Measurements from ENCODE around the gene SUPT6H. TPM values are rescaled to one million over a fixed set of nuclear protein-coding genes. Genes with fewer than 3 reads are reported as not detected.

The SUPT6H gene
- total and polyA plus RNA-seq, 5 experiments from 2014 or later, result 7.4 to 105 (median 22.0) TPM

Other genes starting within 250 kb of the SUPT6H start
- not detected for gene SLC13A2, start 188.6 kb upstream of the SUPT6H start, total RNA-seq
- gene SLC13A2, start 188.6 kb upstream of the SUPT6H start, polyA plus RNA-seq, result not detected
- gene FOXN1, start 155.9 kb upstream of the SUPT6H start, total RNA-seq, result not detected
- not detected for gene FOXN1, start 155.9 kb upstream of the SUPT6H start, polyA plus RNA-seq
- gene UNC119, start 109.6 kb upstream of the SUPT6H start, total RNA-seq, result 10 to 100 TPM; 36.6 to 43.8 TPM
- gene UNC119, start 109.6 kb upstream of the SUPT6H start, polyA plus RNA-seq, result 10 to 100 TPM; 18.4 to 27.1 (median 26.6) TPM
- gene PIGS, start 90.7 kb upstream of the SUPT6H start, total RNA-seq, result 10 to 100 TPM; 51.3 to 51.4 TPM
- 10 to 100 TPM; 36.7 to 48.1 (median 42.0) TPM for gene PIGS, start 90.7 kb upstream of the SUPT6H start, polyA plus RNA-seq
- gene ALDOC, start 85.3 kb upstream of the SUPT6H start, total RNA-seq, result 10 to 100 TPM; 36.1 to 37.5 TPM
- 10 to 100 TPM; 65.3 to 86.7 (median 78.9) TPM for gene ALDOC, start 85.3 kb upstream of the SUPT6H start, polyA plus RNA-seq
- 10 to 100 TPM; 10.6 to 11.2 TPM for gene SPAG5, start 63.2 kb upstream of the SUPT6H start, total RNA-seq
- gene SPAG5, start 63.2 kb upstream of the SUPT6H start, polyA plus RNA-seq, result 1 to 10 TPM in 1 of 3 donors, under 1 TPM in 2; 0.40 to 2.7 (median 0.81) TPM
- 10 to 100 TPM; 27.3 to 28.9 TPM for gene RSKR, start 48.0 kb upstream of the SUPT6H start, total RNA-seq
- gene RSKR, start 48.0 kb upstream of the SUPT6H start, polyA plus RNA-seq, result under 1 TPM; 0.11 to 0.75 (median 0.24) TPM
- 100 to 1,000 TPM; 137 to 149 TPM for gene BLTP2, start 17.0 kb upstream of the SUPT6H start, total RNA-seq
- 10 to 100 TPM; 36.0 to 51.7 (median 36.1) TPM for gene BLTP2, start 17.0 kb upstream of the SUPT6H start, polyA plus RNA-seq
- gene SDF2, start 299 bp upstream of the SUPT6H start, total RNA-seq, result 10 to 100 TPM; 38.4 to 40.0 TPM
- gene SDF2, start 299 bp upstream of the SUPT6H start, polyA plus RNA-seq, result 10 to 100 TPM; 55.8 to 76.3 (median 59.0) TPM
- gene PROCA1, start 49.7 kb downstream of the SUPT6H start, total RNA-seq, result 10 to 100 TPM; 16.7 to 17.3 TPM
- gene PROCA1, start 49.7 kb downstream of the SUPT6H start, polyA plus RNA-seq, result 1 to 10 TPM in 1 of 3 donors, under 1 TPM in 2; 0.16 to 2.0 (median 0.20) TPM
- gene RAB34, start 55.7 kb downstream of the SUPT6H start, total RNA-seq, result 1 to 10 TPM; 5.0 to 5.7 TPM
- 10 to 100 TPM in 1 of 3 donors, 1 to 10 TPM in 2; 3.3 to 10.2 (median 7.7) TPM for gene RAB34, start 55.7 kb downstream of the SUPT6H start, polyA plus RNA-seq
- 1,000 to 10,000 TPM; 3,189 to 3,253 TPM for gene RPL23A, start 57.8 kb downstream of the SUPT6H start, total RNA-seq
- 1,000 to 10,000 TPM; 6,432 to 6,679 (median 6,593) TPM for gene RPL23A, start 57.8 kb downstream of the SUPT6H start, polyA plus RNA-seq
- gene TLCD1, start 64.0 kb downstream of the SUPT6H start, total RNA-seq, result under 1 TPM in 1 of 2 experiments, not detected in 1; 0.88 TPM
- under 1 TPM in 1 of 3 donors, not detected in 2; 0.22 TPM for gene TLCD1, start 64.0 kb downstream of the SUPT6H start, polyA plus RNA-seq
- gene NEK8, start 66.6 kb downstream of the SUPT6H start, total RNA-seq, result 10 to 100 TPM; 12.8 to 15.1 TPM
- gene NEK8, start 66.6 kb downstream of the SUPT6H start, polyA plus RNA-seq, result 1 to 10 TPM; 3.2 to 4.0 (median 3.4) TPM
- gene TRAF4, start 81.8 kb downstream of the SUPT6H start, total RNA-seq, result 10 to 100 TPM; 32.3 to 36.2 TPM
- gene TRAF4, start 81.8 kb downstream of the SUPT6H start, polyA plus RNA-seq, result 1 to 10 TPM in 2 of 3 donors, under 1 TPM in 1; 0.99 to 1.3 (median 1.0) TPM
- 10 to 100 TPM; 16.9 to 23.1 TPM for gene FAM222B, start 180.6 kb downstream of the SUPT6H start, total RNA-seq
- gene FAM222B, start 180.6 kb downstream of the SUPT6H start, polyA plus RNA-seq, result 10 to 100 TPM in 1 of 3 donors, 1 to 10 TPM in 2; 7.5 to 20.0 (median 9.2) TPM
- gene ERAL1, start 192.8 kb downstream of the SUPT6H start, total RNA-seq, result 10 to 100 TPM; 25.3 to 25.8 TPM
- gene ERAL1, start 192.8 kb downstream of the SUPT6H start, polyA plus RNA-seq, result 10 to 100 TPM; 32.7 to 54.9 (median 38.0) TPM
- 100 to 1,000 TPM; 206 to 213 TPM for gene FLOT2, start 235.5 kb downstream of the SUPT6H start, total RNA-seq
- 100 to 1,000 TPM; 230 to 253 (median 237) TPM for gene FLOT2, start 235.5 kb downstream of the SUPT6H start, polyA plus RNA-seq
- gene DHRS13, start 240.9 kb downstream of the SUPT6H start, total RNA-seq, result 10 to 100 TPM; 46.1 to 47.3 TPM
- gene DHRS13, start 240.9 kb downstream of the SUPT6H start, polyA plus RNA-seq, result 10 to 100 TPM; 17.1 to 22.8 (median 19.4) TPM

Measured in naive thymus-derived CD8-positive, alpha-beta T cell (primary cell).